H1 (cell line): ENCODE results near the gene NQO2. TPM values are rescaled to one million over a fixed set of nuclear protein-coding genes. Genes with fewer than 3 reads are reported as not detected.
"Not testable (repeated sequence)": the region's sequence is repeated elsewhere in the genome, so short reads cannot be mapped to it uniquely, and the experiment has no call there.

Source experiments
- CTCF ChIA-PET: fragments of 300-600 bp; sonication (Branson Sonifier 250); formaldehyde crosslinking; loops from one replicate; lab custom pipeline; 2021; ENCODE audit not compliant: partially characterized antibody; lab: Charles Lee
- POLR2A ChIA-PET: fragments of 300-600 bp; sonication (Branson Sonifier 250); formaldehyde crosslinking; loops from one replicate; lab custom pipeline; 2021; ENCODE audit warnings: inconsistent platforms; ENCODE audit not compliant: partially characterized antibody; lab: Charles Lee
- DNase-seq, 2 experiments: peaks; one replicate each; pipeline versions ENCODE4 v3.0.0 to v3.0.0-alpha.2; 2010 to 2022; ENCODE audit warnings: low spot score in 2 of 2, low read depth in 1 of 2, mixed read lengths in 1 of 2
- FAIRE-seq: peaks from 2 replicates; lab custom pipeline; 2011; peaks lifted over from hg19 to GRCh38; lab: Jason Lieb, UNC
- H2AFZ ChIP-seq: 2 replicates; pipeline ENCODE4 v1.8.1; 2012; ENCODE audit warnings: low read length, inconsistent platforms
- H2AK5ac ChIP-seq: 2 replicates; pipeline ENCODE4 v1.6.1; 2013; ENCODE audit warnings: low read depth, low read length
- H2BK120ac ChIP-seq: replicated peaks from 2 replicates; pipeline ENCODE3; 2013; ENCODE audit warnings: low read depth, low read length, inconsistent platforms
- H2BK12ac ChIP-seq: 2 replicates; pipeline ENCODE4 v1.6.1; 2013; ENCODE audit warnings: low read depth, low read length
- H2BK15ac ChIP-seq: 2 replicates; pipeline ENCODE4 v1.6.1; 2013; ENCODE audit warnings: low read length
- H2BK20ac ChIP-seq: 2 replicates; pipeline ENCODE4 v1.6.1; 2013; ENCODE audit warnings: low read length
- H2BK5ac ChIP-seq: 2 replicates; pipeline ENCODE4 v1.6.1; 2013; ENCODE audit warnings: low read depth, low read length
- H3K14ac ChIP-seq: 2 replicates; pipeline ENCODE4 v1.6.1; 2013; ENCODE audit warnings: inconsistent platforms; ENCODE audit not compliant: insufficient read length
- H3K18ac ChIP-seq: 2 replicates; pipeline ENCODE4 v1.6.1; 2013; ENCODE audit warnings: low read length; ENCODE audit errors: extremely low read depth
- H3K23ac ChIP-seq: 2 replicates; pipeline ENCODE4 v1.6.1; 2013; ENCODE audit warnings: inconsistent platforms; ENCODE audit not compliant: insufficient read length
- H3K23me2 ChIP-seq: 2 replicates; pipeline ENCODE4 v1.6.1; 2013; ENCODE audit warnings: low read depth, low read length
- H3K27ac ChIP-seq: 2 replicates; pipeline ENCODE4 v1.6.1; 2011; ENCODE audit warnings: low read depth, low read length, inconsistent platforms
- H3K27me3 ChIP-seq, 4 experiments: replicated peaks in 1 of 4; 1 replicate in 1 of 4; 2 replicates in 3 of 4; pipeline versions ENCODE4 v1.6.1 to v1.8.1; 2011 to 2013; ENCODE audit warnings: low read length in 3 of 4, mild to moderate bottlenecking in 3 of 4, inconsistent platforms in 2 of 4, mixed read lengths in 2 of 4, moderate library complexity in 1 of 4; ENCODE audit not compliant: control insufficient read depth in 3 of 4, insufficient read depth in 3 of 4; ENCODE audit errors: extremely low read depth in 1 of 4
- H3K36me3 ChIP-seq, 4 experiments: 2 replicates each; pipeline versions ENCODE4 v1.6.1 to v1.8.1; 2011 to 2013; ENCODE audit warnings: mild to moderate bottlenecking in 4 of 4, low read length in 3 of 4, moderate library complexity in 2 of 4, control low read depth in 1 of 4, inconsistent platforms in 1 of 4; ENCODE audit not compliant: insufficient read depth in 4 of 4, control insufficient read depth in 2 of 4
- H3K4ac ChIP-seq: replicated peaks from 2 replicates; pipeline ENCODE3; 2013; ENCODE audit warnings: low read length, low read depth, mixed read lengths, inconsistent platforms; ENCODE audit not compliant: insufficient read length
- H3K4me1 ChIP-seq, 4 experiments: replicated peaks in 1 of 4; 1 replicate in 1 of 4; 2 replicates in 3 of 4; pipeline versions ENCODE4 v1.6.1 to v1.8.1; 2011 to 2013; ENCODE audit warnings: low read length in 3 of 4, inconsistent platforms in 2 of 4, mixed read lengths in 1 of 4; ENCODE audit not compliant: insufficient read depth in 4 of 4, control insufficient read depth in 3 of 4
- H3K4me2 ChIP-seq, 2 experiments: 2 replicates each; pipeline versions ENCODE4 v1.6.1 to v1.8.1; 2011 to 2013; ENCODE audit warnings: low read depth in 2 of 2, low read length in 2 of 2, control low read depth in 1 of 2, inconsistent platforms in 1 of 2, mild to moderate bottlenecking in 1 of 2; ENCODE audit not compliant: insufficient read depth in 1 of 2
- H3K4me3 ChIP-seq, 4 experiments: fragments of 200-600, 300-600 bp in 1 of 4; sonication (generic), shearing (Covaris generic), sonication (Bioruptor Twin) in 1 of 4; 2 replicates each; pipeline versions ENCODE4 v1.5.1 to v1.8.1; 2011 to 2016; ENCODE audit warnings: low read length in 4 of 4, low read depth in 3 of 4, control low read depth in 2 of 4, inconsistent platforms in 2 of 4, mild to moderate bottlenecking in 2 of 4, mixed read lengths in 1 of 4, moderate library complexity in 1 of 4; ENCODE audit not compliant: insufficient read depth in 2 of 4; ENCODE audit errors: extremely low read depth in 1 of 4
- H3K56ac ChIP-seq: replicated peaks from 2 replicates; pipeline ENCODE3; 2013; ENCODE audit warnings: low read depth, mild to moderate bottlenecking, mixed read lengths, low read length, inconsistent platforms; ENCODE audit not compliant: insufficient read length
- H3K79me1 ChIP-seq: 2 replicates; pipeline ENCODE4 v1.6.1; 2013; ENCODE audit warnings: low read depth, low read length, control low read depth
- H3K79me2 ChIP-seq, 2 experiments: 2 replicates each; pipeline versions ENCODE4 v1.6.1 to v1.8.1; 2012 to 2013; ENCODE audit warnings: low read length in 2 of 2, mild to moderate bottlenecking in 2 of 2, inconsistent platforms in 1 of 2; ENCODE audit not compliant: insufficient read depth in 2 of 2, control insufficient read depth in 1 of 2
- H3K9ac ChIP-seq, 4 experiments: replicated peaks in 1 of 4; 1 replicate in 1 of 4; 2 replicates in 3 of 4; pipeline versions ENCODE4 v1.6.1 to v1.8.1; 2011 to 2013; ENCODE audit warnings: low read depth in 3 of 4, low read length in 3 of 4, control low read depth in 2 of 4, mild to moderate bottlenecking in 2 of 4, moderate library complexity in 2 of 4, inconsistent platforms in 1 of 4; ENCODE audit errors: extremely low read depth in 1 of 4
- H3K9me3 ChIP-seq, 2 experiments: 2 replicates each; pipeline versions ENCODE4 v1.6.1 to v1.8.1; 2012 to 2013; ENCODE audit warnings: mild to moderate bottlenecking in 2 of 2, moderate library complexity in 2 of 2, control low read depth in 1 of 2, inconsistent platforms in 1 of 2, low read depth in 1 of 2, low read length in 1 of 2, mixed read lengths in 1 of 2; ENCODE audit not compliant: insufficient read depth in 2 of 2
- H4K20me1 ChIP-seq, 2 experiments: replicated peaks in 1 of 2; 2 replicates each; pipeline versions ENCODE3 to v1.8.1; 2011 to 2013; ENCODE audit warnings: inconsistent platforms in 2 of 2, low read length in 2 of 2, mild to moderate bottlenecking in 1 of 2; ENCODE audit not compliant: insufficient read depth in 2 of 2, control insufficient read depth in 1 of 2
- H4K5ac ChIP-seq: 2 replicates; pipeline ENCODE4 v1.6.1; 2013; ENCODE audit warnings: low read length, low read depth, mixed read lengths, inconsistent platforms; ENCODE audit not compliant: insufficient read length
- H4K8ac ChIP-seq: 2 replicates; pipeline ENCODE4 v1.8.0; 2013; ENCODE audit warnings: mild to moderate bottlenecking, moderate library complexity, low read length, inconsistent platforms; ENCODE audit not compliant: insufficient read depth; ENCODE audit errors: extremely low read depth
- H4K91ac ChIP-seq: replicated peaks from 2 replicates; pipeline ENCODE3; 2013; ENCODE audit warnings: low read length, mixed read lengths, inconsistent platforms; ENCODE audit not compliant: insufficient read length
- WGBS, 2 experiments: shearing (Covaris generic) in 1 of 2; methylation state at CpG; one replicate each; pipeline versions ENCODE4 v1.1.6 to v1.1.7; 2013 to 2015; ENCODE audit warnings: low lambda C conversion rate in 2 of 2, mixed read lengths in 2 of 2, inconsistent platforms in 1 of 2, low coverage in 1 of 2, missing lambda C conversion rate in 1 of 2; ENCODE audit not compliant: insufficient replicate concordance in 2 of 2, insufficient coverage in 1 of 2, insufficient read length in 1 of 2; ENCODE audit errors: extremely low coverage in 1 of 2, missing lambda C conversion rate in 1 of 2; 5-methylcytosine and 5-hydroxymethylcytosine counted together
- polyA plus RNA-seq, 7 experiments: library from polyadenylated mRNA; depleted of rRNA in 3 of 7; stranded (reverse) in 5 of 7; unstranded in 2 of 7; fragments of >200 nt in 5 of 7; fragments of 200-250 nt in 2 of 7; gene quantifications; 1 replicate in 5 of 7; 2 replicates in 1 of 7; 4 replicates in 1 of 7; pipeline versions ENCODE4 v1.2.1 to v1.2.3, GENCODE V29; 2011 to 2013; ENCODE audit warnings: missing spikeins in 2 of 7, mixed read lengths in 2 of 7
- total RNA-seq: library from RNA; stranded (reverse); fragmentation: NEBNext Ultra II Directional; extraction: Animal tissue kit (Norgen Biotek cat#: 25700); gene quantifications from 2 replicates; pipeline ENCODE4 v1.2.1, GENCODE V29; 2021

Gene NQO2
- total and polyA plus RNA-seq, 2 of the 8 experiments (the other 6 are each of a cell fraction or from before 2014, with no cell fraction given), result 135 to 168 TPM

GRCh38 chr6:3060092-3060491 lies 60.4 kb downstream of the NQO2 start:
- H3K4me2 ChIP-seq, H2BK12ac ChIP-seq, H2BK5ac ChIP-seq, H3K79me2 ChIP-seq, H3K4me3 ChIP-seq, H2BK15ac ChIP-seq, H3K9me3 ChIP-seq, H2AFZ ChIP-seq, H3K4me1 ChIP-seq, H2AK5ac ChIP-seq, FAIRE-seq, H3K79me1 ChIP-seq, H3K18ac ChIP-seq, DNase-seq, H3K23me2 ChIP-seq, H4K20me1 ChIP-seq, H4K8ac ChIP-seq, H2BK120ac ChIP-seq, H3K27me3 ChIP-seq, H3K36me3 ChIP-seq, H4K91ac ChIP-seq, H3K9ac ChIP-seq, H3K27ac ChIP-seq, H3K23ac ChIP-seq, H3K14ac ChIP-seq, H3K4ac ChIP-seq, H4K5ac ChIP-seq, H2BK20ac ChIP-seq, H3K56ac ChIP-seq: not testable (repeated sequence)
- ChIA-PET CTCF (interaction anchor here (0.6 to 1.1 kb wide), 2 partner anchors 71 to 812 kb away, joined by 3 to 4 read pairs; no protein-coding TSS in a partner anchor), POLR2A (interaction anchor here (1.3 to 1.4 kb wide), 2 partner anchors 10 to 70 kb away, joined by 3 read pairs; no protein-coding TSS in a partner anchor)
- 94% methylated on average over 11 of the region's 11 CpGs; no CpG with 5 or more reads in 1 of the 2 experiments for WGBS, 2 experiments
